Vagina (tissue), 2 donors: ENCODE data around the gene IL1R2.

Experiments used
- CTCF ChIP-seq, 3 experiments: fragments of 450-650 bp in 2 of 3; fragments of 200-600 bp in 1 of 3; sonication (generic) in 1 of 3; IDR thresholded peaks; one replicate each; pipeline ENCODE4 v1.5.1; 2017 to 2019; ENCODE audit warnings: antibody characterized with exemption in 3 of 3, mild to moderate bottlenecking in 2 of 3, moderate library complexity in 2 of 3
- POLR2AphosphoS5 ChIP-seq, 2 donors: sonication (generic); formaldehyde crosslinking; IDR thresholded peaks; one replicate each; pipeline ENCODE4 v1.9.0; 2017; ENCODE audit warnings: antibody characterized with exemption in 2 of 2, mild to moderate bottlenecking in 2 of 2, low read depth in 1 of 2; ENCODE audit not compliant: insufficient read depth in 1 of 2

DNA sequence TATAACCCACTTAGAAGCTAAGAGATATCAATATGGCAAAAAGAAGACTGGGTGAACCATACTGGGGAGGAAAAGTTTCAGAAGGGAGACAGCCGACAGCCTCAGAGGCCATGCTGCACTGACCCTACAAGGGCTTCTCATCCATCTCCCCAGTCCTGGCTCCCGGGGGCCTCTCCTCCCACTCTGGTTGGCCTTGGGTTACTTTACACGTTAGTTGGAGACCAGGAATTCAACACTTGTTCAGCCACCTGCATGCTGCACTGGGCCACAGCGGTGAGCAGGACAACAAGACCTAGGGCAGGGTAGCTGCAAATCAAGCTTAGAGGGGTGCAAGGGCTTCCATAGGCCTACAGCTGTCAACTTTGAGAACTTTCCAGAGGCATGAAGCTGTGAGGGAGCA is 28.6 kb upstream of the IL1R2 start:
- no peak for TF ChIP-seq CTCF (IDR thresholded peaks at IDR 0.05)
- no peak for TF ChIP-seq POLR2AphosphoS5 (IDR thresholded peaks at IDR 0.05; ENCODE audit: insufficient read depth in 1 of 2, low read depth in 1 of 2)
